ENCODE data around the gene ROR2. TPM values are rescaled to one million over a fixed set of nuclear protein-coding genes. Genes with fewer than 3 reads are reported as not detected.
A peak's percentile ranks its signal among the peaks of the same experiment; 100 is the strongest.

Gene ROR2
- total RNA-seq, 2 donors from 2014 or later, result 37.2 to 43.9 TPM

GRCh38 chr9:91946196-91946595 lies 3.8 kb downstream of the ROR2 start:
- TF ChIP-seq, protein P1, sequence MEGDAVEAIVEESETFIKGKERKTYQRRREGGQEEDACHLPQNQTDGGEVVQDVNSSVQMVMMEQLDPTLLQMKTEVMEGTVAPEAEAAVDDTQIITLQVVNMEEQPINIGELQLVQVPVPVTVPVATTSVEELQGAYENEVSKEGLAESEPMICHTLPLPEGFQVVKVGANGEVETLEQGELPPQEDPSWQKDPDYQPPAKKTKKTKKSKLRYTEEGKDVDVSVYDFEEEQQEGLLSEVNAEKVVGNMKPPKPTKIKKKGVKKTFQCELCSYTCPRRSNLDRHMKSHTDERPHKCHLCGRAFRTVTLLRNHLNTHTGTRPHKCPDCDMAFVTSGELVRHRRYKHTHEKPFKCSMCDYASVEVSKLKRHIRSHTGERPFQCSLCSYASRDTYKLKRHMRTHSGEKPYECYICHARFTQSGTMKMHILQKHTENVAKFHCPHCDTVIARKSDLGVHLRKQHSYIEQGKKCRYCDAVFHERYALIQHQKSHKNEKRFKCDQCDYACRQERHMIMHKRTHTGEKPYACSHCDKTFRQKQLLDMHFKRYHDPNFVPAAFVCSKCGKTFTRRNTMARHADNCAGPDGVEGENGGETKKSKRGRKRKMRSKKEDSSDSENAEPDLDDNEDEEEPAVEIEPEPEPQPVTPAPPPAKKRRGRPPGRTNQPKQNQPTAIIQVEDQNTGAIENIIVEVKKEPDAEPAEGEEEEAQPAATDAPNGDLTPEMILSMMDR (IDR thresholded peaks at IDR 0.05), result no peak
- TF ChIP-seq POLR2AphosphoS5 (IDR thresholded peaks at IDR 0.05), result no peak
- no peak for TF ChIP-seq POLR2A (IDR thresholded peaks at IDR 0.05)
- H3K4me3 ChIP-seq, result peak overlapping the region in 1 of 2 donors; percentile 15
- H3K36me3 ChIP-seq, result no peaks in the 10 kb centered on the region
- H3K4me1 ChIP-seq (replicated peaks), result peaks cover 7% of the 10 kb centered on the region
- H3K27ac ChIP-seq, result peak overlapping the region; percentile 82 to 96
- DNase-seq (ENCODE audit: low spot score), result no peak
- WGBS, result 41% methylated on average over 5 of the region's 5 CpGs
- intact Hi-C loops (cut with DNase I), result loop anchor here (5.0 to 10.0 kb wide), 3 partner anchors 104 to 751 kb away; no protein-coding TSS in a partner anchor
- H3K27me3 ChIP-seq (replicated peaks; ENCODE audit: insufficient read depth), result no peaks in the 10 kb centered on the region
- H3K9me3 ChIP-seq, result no peaks in the 10 kb centered on the region

DNA sequence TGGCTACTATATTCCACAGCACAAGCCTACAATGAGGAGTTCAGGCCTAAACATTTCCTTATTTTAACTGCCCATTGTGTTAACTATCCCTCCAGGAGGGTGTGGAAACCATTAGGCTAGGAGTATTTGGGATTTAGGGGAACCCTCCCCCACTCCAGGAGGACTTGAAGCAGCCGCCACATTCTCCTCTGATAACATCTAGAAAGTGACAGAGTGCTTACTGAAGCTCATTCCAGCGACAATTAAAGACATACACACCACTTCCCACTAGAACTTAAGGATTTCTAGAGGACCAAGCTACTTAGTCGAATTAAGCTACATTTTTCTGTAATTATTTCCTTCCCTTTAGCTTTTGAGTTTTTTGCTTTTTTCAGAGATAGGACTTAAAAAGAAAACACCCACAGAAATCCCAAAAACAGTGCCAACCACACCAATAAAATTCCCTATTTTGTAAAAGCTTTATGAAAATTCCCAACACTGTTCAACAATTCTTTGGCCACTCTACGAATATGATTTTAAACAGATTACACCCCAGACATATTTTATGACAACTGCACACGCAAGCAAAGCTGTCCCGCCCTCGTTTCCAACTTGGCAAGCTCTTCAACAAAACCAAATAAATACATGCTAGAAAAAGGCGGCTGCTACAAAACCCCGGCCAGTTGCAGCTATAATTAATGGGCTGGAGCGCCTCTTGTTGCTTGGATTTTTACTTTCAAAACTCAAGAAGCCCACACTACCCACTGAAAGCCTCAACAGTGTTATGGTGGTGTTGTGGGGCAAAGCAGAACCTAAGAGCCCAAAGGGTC lies 4.5 kb downstream of the ROR2 start:
- Histone ChIP-seq H3K27ac (peak overlapping the region; percentile 82 to 96), H3K27me3 (replicated peaks; ENCODE audit: insufficient read depth) (no peaks in the 10 kb centered on the region), H3K36me3 (no peaks in the 10 kb centered on the region), H3K9me3 (no peaks in the 10 kb centered on the region), H3K4me3 (peak overlapping the region in 1 of 2 donors; percentile 15), H3K4me1 (replicated peaks) (peaks cover 7% of the 10 kb centered on the region)
- WGBS, result 7% methylated on average over 10 of the region's 10 CpGs
- intact Hi-C loops (cut with DNase I), result loop anchor here (2.0 to 10.0 kb wide), 4 partner anchors 47 to 751 kb away; no protein-coding TSS in a partner anchor
- DNase-seq (ENCODE audit: low spot score), result peak; percentile 72
- TF ChIP-seq, protein P1 (IDR thresholded peaks at IDR 0.05), result no peak
- peak; percentile 56 for TF ChIP-seq POLR2AphosphoS5 (IDR thresholded peaks at IDR 0.05)

GRCh38 chr9:91944711-91945110 lies 5.3 kb downstream of the ROR2 start:
- no peak overlapping the region for H3K27ac ChIP-seq
- 79% methylated on average over 6 of the region's 6 CpGs for WGBS
- no peak overlapping the region for H3K4me3 ChIP-seq
- intact Hi-C loops (cut with DNase I), result loop anchor here (2.0 to 10.0 kb wide), 4 partner anchors 46 to 750 kb away; no protein-coding TSS in a partner anchor
- TF ChIP-seq, protein P1 (IDR thresholded peaks at IDR 0.05), result no peak
- TF ChIP-seq POLR2A (IDR thresholded peaks at IDR 0.05), result no peak
- TF ChIP-seq POLR2AphosphoS5 (IDR thresholded peaks at IDR 0.05), result no peak
- no peaks in the 10 kb centered on the region for H3K27me3 ChIP-seq (replicated peaks; ENCODE audit: insufficient read depth)
- H3K9me3 ChIP-seq, result no peaks in the 10 kb centered on the region
- peaks cover 7% of the 10 kb centered on the region for H3K4me1 ChIP-seq (replicated peaks)
- no peaks in the 10 kb centered on the region for H3K36me3 ChIP-seq
- no peak for DNase-seq (ENCODE audit: low spot score)

DNA sequence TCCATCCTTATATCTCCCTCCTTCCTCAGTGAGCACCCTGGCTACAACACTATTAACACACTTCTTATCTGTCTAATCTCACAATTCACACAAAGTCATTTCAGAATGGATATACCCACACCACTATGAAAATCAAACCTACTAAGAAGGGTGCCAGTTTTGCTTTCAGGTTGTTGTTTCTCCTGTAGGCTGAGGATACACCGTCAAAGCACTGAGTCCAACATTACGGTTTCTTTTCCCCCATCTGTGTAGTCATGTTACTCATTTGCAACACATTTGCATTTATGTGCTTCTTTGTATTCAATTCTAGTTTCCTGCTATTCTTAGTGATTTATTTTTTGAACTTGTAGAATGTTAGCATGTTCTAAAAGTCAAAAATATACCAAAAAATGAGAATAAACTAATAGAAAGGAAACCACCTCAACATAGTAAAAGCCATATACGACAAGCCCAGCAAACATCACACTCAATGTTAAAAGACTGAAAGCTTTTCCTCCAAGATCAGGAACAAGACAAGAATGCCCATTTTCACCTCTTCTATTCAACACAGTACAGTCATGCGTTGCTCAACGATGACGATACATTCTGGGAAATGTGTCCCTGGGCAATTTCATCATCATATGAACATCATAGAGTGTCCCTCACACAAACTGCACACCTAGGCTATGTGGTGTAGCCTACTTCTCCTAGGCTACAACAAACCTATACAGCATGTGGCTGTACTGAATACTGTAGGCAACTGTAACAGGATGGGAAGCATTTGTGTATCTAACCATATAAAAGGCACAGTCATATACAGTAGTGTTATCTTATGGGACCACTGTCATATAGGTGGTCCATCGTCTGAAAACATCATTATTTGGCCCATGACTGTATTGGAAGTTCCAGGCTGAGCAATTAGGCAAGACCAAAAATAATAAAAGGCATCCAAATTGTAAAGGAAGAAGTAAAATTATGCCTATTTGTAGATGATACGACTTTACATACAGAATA lies 6.3 kb downstream of the ROR2 start:
- Histone ChIP-seq H3K4me3 (no peak overlapping the region), H3K4me1 (replicated peaks) (peaks cover 7% of the 10 kb centered on the region), H3K27ac (no peak overlapping the region), H3K9me3 (no peaks in the 10 kb centered on the region), H3K36me3 (no peaks in the 10 kb centered on the region), H3K27me3 (replicated peaks; ENCODE audit: insufficient read depth) (no peaks in the 10 kb centered on the region)
- TF ChIP-seq, protein P1 (IDR thresholded peaks at IDR 0.05), result no peak
- TF ChIP-seq POLR2AphosphoS5 (IDR thresholded peaks at IDR 0.05) (no peak), POLR2A (IDR thresholded peaks at IDR 0.05) (no peak)
- intact Hi-C loops (cut with DNase I), result loop anchor here (2.0 to 10.0 kb wide), 2 partner anchors 45 to 749 kb away; no protein-coding TSS in a partner anchor
- WGBS, result 92% methylated on average over 8 of the region's 8 CpGs
- DNase-seq (ENCODE audit: low spot score), result no peak
